Measurements from ENCODE around the gene INPP5K.

INPP5K gene

GRCh38 chr17:1490643-1491442 lies 25.6 kb downstream of the INPP5K start:
- Histone ChIP-seq H3K27ac (peak overlapping the region; percentile 50 to 81 (median 70); a peak in 21 of 22 replicates), H3K9ac (peak overlapping the region; percentile 73 to 83 (median 80)), H3K36me3 (peaks cover 0 to 13% (median 5%) of the 10 kb centered on the region in 11 experiments; a peak in 10 of 22 replicates), H3K4me1 (peaks cover 65 to 77% (median 75%) of the 10 kb centered on the region in 10 experiments), H3K9me3 (replicated peaks in 1 of 11) (no peaks in the 10 kb centered on the region), H4K20me1 (peaks cover 0 to 56% (median 33%) of the 10 kb centered on the region in 11 experiments; a peak in 17 of 22 replicates), H3K4me2 (peak overlapping the region; percentile 94 to 99 (median 99)), H3K4me3 (peak overlapping the region; percentile 68 to 85 (median 74)), H3K27me3 (peaks cover 0 to 26% (median 11%) of the 10 kb centered on the region in 11 experiments; a peak in 13 of 22 replicates)
- TF ChIP-seq Cebpa-rat (IDR thresholded peaks at IDR 0.05), result no peak

DNA sequence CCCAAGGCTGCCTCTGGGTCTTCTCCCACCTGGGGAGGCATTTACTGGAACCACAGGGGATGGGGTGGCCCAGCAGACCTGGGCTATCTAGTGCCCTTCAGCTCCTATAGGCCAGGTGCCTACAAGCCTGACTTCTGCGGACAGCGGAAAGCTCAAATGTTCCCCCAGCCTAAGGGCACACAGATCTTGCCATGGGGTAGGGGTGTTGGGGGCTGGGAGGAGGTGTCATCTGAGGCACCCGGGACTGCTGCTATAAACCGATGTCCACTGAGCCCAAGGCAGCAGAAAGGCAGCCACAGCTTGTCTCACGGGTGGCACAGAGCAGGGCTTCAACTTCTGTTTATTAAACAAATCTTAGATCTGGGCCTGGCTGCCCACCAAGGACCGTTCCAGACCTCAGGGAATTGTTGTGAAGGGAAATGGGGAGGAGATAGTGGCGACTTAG lies 27.6 kb downstream of the INPP5K start:
- Histone ChIP-seq H3K27me3 (peaks cover 0 to 26% (median 11%) of the 10 kb centered on the region in 11 experiments; a peak in 13 of 22 replicates), H3K4me1 (peaks cover 59 to 91% (median 86%) of the 10 kb centered on the region in 10 experiments), H3K9ac (peak overlapping the region in 7 of 11 experiments; percentile 83 to 91 (median 83); a peak in 7 of 22 replicates), H3K4me2 (peak overlapping the region; percentile 90 to 99 (median 98)), H3K27ac (peak overlapping the region in 1 of 11 experiments; percentile 83; a peak in 2 of 22 replicates), H3K9me3 (replicated peaks in 1 of 11) (no peaks in the 10 kb centered on the region), H3K4me3 (peak overlapping the region in 6 of 10 experiments; percentile 62 to 80 (median 68); a peak in 10 of 20 replicates), H4K20me1 (peaks cover 0 to 56% (median 31%) of the 10 kb centered on the region in 11 experiments; a peak in 18 of 22 replicates), H3K36me3 (peaks cover 0 to 5% (median 0%) of the 10 kb centered on the region in 11 experiments; a peak in 1 of 22 replicates)
- TF ChIP-seq Cebpa-rat (IDR thresholded peaks at IDR 0.05), result no peak

GRCh38 chr17:1487939-1488825 lies 28.2 kb downstream of the INPP5K start:
- peak overlapping the region; percentile 68 to 91 (median 83); a peak in 21 of 22 replicates for H3K9ac ChIP-seq

DNA sequence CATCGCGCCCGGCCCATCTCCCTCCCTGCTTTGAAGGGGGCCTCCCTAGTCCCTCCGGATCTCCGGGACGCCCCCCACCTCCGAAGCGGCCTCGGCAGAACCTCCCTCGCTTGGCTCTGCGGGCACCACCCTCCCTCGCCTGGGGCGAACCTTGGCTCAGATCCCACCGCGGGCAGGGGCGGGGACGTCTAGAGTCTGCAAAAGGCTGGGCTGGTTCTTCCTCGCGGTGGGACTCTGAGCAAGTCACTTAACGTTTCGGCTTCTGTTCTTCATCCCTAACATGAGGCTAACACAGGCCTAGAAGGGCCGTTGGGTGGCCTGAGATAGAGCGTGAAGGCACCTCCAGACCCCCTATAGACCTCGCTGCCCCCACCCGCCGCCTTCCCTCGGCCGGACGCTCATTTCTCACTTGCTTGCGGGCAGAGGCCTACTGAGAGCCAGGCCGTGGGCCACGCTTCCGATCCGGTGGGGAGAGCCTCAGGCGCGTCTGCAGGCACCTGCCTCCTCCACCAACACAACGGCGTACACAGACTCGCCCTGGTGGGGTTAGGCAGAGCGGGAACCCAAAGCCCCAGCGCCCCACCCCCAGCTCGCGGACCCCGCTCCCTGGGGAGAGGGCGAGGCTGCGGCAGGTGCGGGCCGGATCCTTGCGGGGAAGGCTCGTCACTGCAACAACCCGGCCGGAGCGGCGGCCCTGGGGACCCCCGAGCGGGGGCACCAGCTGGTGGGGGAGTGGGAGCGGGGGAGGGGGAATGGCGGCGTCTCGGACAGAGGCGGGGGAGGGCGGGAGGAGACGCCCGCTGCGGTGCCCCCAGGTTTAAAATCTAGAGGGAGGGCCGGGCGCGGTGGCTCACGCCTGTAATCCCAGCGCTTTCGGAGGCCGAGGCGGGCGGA lies 29.4 kb downstream of the INPP5K start:
- peak overlapping the region; percentile 73 to 91 (median 84); a peak in 21 of 22 replicates for H3K27ac ChIP-seq
- peaks cover 0 to 17% (median 4%) of the 10 kb centered on the region in 11 experiments; a peak in 11 of 22 replicates for H3K27me3 ChIP-seq
- H4K20me1 ChIP-seq, result peaks cover 0 to 43% (median 20%) of the 10 kb centered on the region in 11 experiments; a peak in 19 of 22 replicates
- TF ChIP-seq Cebpa-rat (IDR thresholded peaks at IDR 0.05), result no peak
- peak overlapping the region; percentile 90 to 99 (median 98) for H3K4me2 ChIP-seq
- peaks cover 41 to 78% (median 69%) of the 10 kb centered on the region in 10 experiments for H3K4me1 ChIP-seq
- H3K4me3 ChIP-seq, result peak overlapping the region; percentile 62 to 80 (median 68)
- H3K36me3 ChIP-seq, result peaks cover 0 to 19% (median 0%) of the 10 kb centered on the region in 11 experiments; a peak in 10 of 22 replicates
- no peaks in the 10 kb centered on the region for H3K9me3 ChIP-seq (replicated peaks in 1 of 11)
- peak overlapping the region; percentile 68 to 91 (median 83) for H3K9ac ChIP-seq

More at GRCh38 chr17:1487939-1488825, 28.2 kb downstream of the INPP5K start:
- Histone ChIP-seq H3K36me3 (peaks cover 0 to 11% (median 0%) of the 10 kb centered on the region in 11 experiments; a peak in 6 of 22 replicates), H3K27me3 (peaks cover 0 to 26% (median 11%) of the 10 kb centered on the region in 11 experiments; a peak in 13 of 22 replicates), H3K27ac (peak overlapping the region; percentile 43 to 91 (median 82); a peak in 21 of 22 replicates), H3K4me3 (peak overlapping the region; percentile 60 to 80 (median 68)), H3K4me1 (peaks cover 52 to 89% (median 81%) of the 10 kb centered on the region in 10 experiments), H3K9me3 (replicated peaks in 1 of 11) (no peaks in the 10 kb centered on the region), H4K20me1 (peaks cover 0 to 52% (median 32%) of the 10 kb centered on the region in 11 experiments; a peak in 18 of 22 replicates), H3K4me2 (peak overlapping the region; percentile 90 to 99 (median 98))
- no peak for TF ChIP-seq Cebpa-rat (IDR thresholded peaks at IDR 0.05)

DNA sequence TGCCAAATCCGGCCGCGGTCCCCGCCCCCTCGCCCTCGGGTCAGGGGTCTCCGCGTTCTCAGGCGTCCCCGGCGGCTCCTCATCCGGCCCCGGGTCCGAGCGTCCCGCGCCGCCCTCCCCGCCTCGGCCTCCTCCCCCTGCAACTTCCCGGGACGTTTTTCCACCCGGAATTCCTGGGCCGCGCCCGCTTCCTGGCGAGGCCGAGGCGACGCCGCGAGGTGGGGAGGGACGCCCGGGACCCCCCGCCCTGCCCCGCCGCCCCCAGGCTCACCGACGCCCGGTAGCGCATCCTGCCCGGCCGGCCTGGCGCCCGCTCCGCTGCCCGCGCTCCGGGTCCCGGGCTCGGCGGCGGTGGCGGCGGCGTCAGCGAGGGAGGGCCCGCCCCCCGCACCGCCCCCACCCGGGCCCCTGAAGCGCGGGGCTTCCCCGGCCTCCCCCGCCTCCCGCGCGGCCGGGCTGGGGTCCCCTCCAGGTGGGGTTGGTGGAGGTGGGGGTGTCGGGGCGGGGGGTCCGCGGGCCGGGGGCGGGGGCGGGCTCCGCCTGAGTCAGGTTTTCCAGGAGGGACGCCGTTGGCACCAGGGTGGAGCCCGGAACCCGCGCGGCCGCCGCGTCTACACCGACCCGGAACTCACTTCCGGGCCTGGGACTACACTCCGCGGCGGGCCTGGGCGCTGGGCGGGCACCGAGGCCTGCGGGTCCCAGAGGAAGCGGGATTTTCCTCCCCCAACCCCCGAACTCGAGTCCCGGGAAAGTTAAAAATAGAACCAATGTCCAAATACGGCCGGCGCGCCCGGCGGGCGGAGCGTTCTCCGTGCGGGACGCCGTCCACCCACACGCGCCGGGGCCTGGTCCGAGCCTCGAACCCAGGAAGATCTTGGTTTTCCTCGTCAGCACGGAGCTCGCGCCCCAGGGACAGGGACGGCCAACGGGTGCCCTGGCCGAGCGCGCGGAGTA lies 30.7 kb downstream of the INPP5K start:
- H3K9ac ChIP-seq, result peak overlapping the region; percentile 73 to 91 (median 83)
- peak overlapping the region; percentile 73 to 91 (median 84) for H3K27ac ChIP-seq
- TF ChIP-seq Cebpa-rat (IDR thresholded peaks at IDR 0.05), result no peak
- no peaks in the 10 kb centered on the region for H3K9me3 ChIP-seq (replicated peaks in 1 of 11)
- peaks cover 0 to 33% (median 9%) of the 10 kb centered on the region in 11 experiments; a peak in 16 of 22 replicates for H3K36me3 ChIP-seq
- peaks cover 38 to 70% (median 61%) of the 10 kb centered on the region in 10 experiments for H3K4me1 ChIP-seq
- peak overlapping the region; percentile 93 to 99 (median 99) for H3K4me2 ChIP-seq
- H3K4me3 ChIP-seq, result peak overlapping the region; percentile 62 to 80 (median 69)
- H4K20me1 ChIP-seq, result peaks cover 5 to 56% (median 26%) of the 10 kb centered on the region in 11 experiments; a peak in 19 of 22 replicates
- peaks cover 0 to 13% (median 0%) of the 10 kb centered on the region in 11 experiments; a peak in 7 of 22 replicates for H3K27me3 ChIP-seq

DNA sequence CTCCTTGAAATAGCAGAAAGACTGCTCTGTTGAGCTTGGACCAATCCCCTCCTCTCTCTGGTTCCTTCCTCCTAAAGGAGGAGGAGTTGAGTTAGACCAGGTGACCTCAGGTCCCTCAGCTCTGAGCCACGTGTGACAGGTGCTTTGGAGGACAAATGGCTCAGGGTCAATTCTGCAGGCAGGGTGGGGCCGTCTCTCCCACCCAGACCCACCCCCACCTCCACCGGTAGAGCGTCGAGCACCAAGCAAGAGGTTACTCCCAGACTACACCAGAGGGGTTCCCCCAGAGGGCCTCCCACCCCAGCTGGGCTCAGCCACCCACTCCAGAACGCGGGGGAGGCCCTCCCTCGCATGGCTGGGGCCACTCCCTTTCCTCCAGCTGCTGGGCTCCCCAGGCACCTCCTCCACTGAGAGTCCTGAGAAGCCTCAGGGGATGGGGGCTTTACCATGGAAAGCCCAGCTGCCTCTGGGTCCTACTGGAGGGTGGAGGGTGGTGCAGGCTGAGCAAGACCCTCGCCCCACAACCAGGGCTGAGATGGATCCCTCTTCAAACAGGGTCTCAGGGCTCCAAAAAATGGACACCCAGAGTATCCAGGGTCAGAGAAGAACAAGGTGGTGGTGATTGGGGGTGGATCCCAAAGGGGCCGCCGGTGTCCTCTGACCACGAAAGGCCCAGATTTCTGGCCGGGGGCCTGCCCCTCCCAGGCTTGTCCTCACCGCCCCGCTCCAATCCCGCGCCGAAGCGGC lies 31.6 kb downstream of the INPP5K start:
- Histone ChIP-seq H3K4me3 (peak overlapping the region; percentile 60 to 80 (median 69)), H3K9ac (peak overlapping the region; percentile 73 to 89 (median 81)), H3K9me3 (replicated peaks in 1 of 11) (no peaks in the 10 kb centered on the region), H4K20me1 (peaks cover 9 to 57% (median 26%) of the 10 kb centered on the region in 11 experiments; a peak in 19 of 22 replicates), H3K27ac (peak overlapping the region; percentile 16 to 91 (median 75); a peak in 21 of 22 replicates), H3K4me1 (peaks cover 30 to 62% (median 53%) of the 10 kb centered on the region in 10 experiments), H3K27me3 (peaks cover 0 to 13% (median 0%) of the 10 kb centered on the region in 11 experiments; a peak in 7 of 22 replicates), H3K36me3 (peaks cover 0 to 41% (median 16%) of the 10 kb centered on the region in 11 experiments; a peak in 16 of 22 replicates), H3K4me2 (peak overlapping the region; percentile 83 to 99 (median 94))
- TF ChIP-seq Cebpa-rat (IDR thresholded peaks at IDR 0.05), result no peak

Measured in BLaER1 treated with 17β-estradiol and CSF1 and Interleukin-3, amounts not matched to agents 10 nM and 100 nM (cell line).